HG03565 (cell line): ENCODE data around the gene CYSLTR1.
"Not testable (repeated sequence)": the region's sequence is repeated elsewhere in the genome, so short reads cannot be mapped to it uniquely, and the experiment has no call there.

Experiments used
- ATAC-seq: cut with Tn5 transposase; IDR thresholded peaks from one replicate; pipeline ENCODE4 v1.9.1; 2021; ENCODE audit warnings: mild to moderate bottlenecking, moderate library complexity; ENCODE audit not compliant: unreplicated experiment

The CYSLTR1 gene

GRCh38 chrX:78327370-78328086 is at the start of gene CYSLTR1:
Gene CYSLTR1 (minus strand): TSS chrX:78327611. CDS start chrX:78273746, 53,865 bp downstream.
- peak; percentile 45 for ATAC-seq

DNA sequence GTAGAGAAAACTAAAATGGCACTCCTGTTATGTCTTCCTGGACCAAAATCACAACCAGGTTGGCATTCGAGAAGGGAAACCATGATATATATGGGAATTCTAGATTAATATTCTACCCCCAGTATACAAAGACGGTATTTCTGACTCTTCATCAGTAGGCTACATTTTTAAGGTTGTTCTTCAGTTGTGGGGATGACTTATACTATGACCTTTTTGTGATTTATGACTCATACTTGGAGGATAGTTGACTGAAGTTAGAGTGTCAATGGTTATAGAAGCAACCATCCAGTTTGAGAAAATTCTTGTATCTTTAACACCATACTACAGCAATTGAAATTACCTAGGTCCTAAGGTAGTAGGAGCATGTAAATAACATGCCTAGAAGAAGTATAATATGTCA is 49.8 kb upstream of the CYSLTR1 start:
- ATAC-seq = no peak

GRCh38 chrX:78375894-78376293 is 48.5 kb upstream of the CYSLTR1 start:
- ATAC-seq = peak; percentile 65

DNA sequence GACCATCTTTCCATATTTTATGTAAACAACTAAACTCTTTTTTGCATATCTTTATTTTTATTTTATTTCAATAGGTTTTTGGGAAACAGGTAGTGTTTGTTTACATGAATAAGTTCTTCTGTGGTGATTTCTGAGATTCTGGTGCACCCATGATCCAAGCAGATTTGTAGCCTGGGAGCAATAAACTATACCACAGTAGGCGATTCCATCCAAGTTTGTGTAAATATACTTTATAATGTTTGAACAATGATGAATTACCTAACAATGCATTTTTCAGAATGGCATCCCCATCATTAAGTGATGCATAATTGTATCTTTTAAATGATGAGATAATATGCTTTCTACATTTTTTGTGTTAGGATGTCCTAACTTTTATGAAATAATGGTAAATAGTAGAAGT is 39.2 kb upstream of the CYSLTR1 start:
- ATAC-seq = no peak

GRCh38 chrX:78357342-78358055 is 30.1 kb upstream of the CYSLTR1 start:
- no peak for ATAC-seq

DNA sequence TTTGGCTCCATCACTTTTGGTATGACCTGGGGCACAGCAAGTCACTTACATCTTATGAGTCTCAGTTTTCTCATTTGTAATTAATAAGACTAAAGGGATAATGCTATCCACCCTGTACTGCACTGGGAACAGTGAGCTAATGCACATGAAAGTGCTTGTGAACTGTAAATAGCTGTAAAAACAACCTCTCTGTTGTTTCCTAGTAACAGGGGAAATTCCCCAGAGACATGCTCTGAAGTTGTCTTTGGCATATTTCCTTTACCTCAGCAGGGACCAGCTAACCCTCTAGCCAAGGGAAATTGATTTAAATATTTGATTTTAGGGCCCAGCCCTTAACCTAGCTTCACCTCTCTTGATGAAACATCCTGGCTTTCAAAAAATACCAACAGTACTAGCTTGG is 6.1 kb upstream of the CYSLTR1 start:
- peak; percentile 51 for ATAC-seq

DNA sequence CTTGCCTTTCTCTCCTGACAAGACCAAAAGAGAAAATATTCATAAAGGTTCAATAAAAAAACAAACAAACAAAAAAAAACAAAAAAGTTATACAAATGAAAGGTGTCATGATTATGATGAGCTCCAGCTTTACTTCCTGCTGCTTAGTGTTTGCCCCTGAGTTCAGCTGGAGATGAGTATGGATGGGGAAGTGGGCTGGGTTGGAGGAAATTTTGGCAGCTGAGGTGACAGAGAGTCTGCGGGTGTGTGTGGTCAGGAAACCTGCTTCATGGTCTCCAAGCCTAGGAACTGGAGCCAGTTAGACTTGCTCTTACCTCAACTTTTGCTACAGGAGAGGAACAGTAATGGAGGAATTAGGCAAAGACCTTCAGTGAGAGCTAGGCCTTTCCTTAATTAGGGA is 4.3 kb upstream of the CYSLTR1 start:
- no peak for ATAC-seq

DNA sequence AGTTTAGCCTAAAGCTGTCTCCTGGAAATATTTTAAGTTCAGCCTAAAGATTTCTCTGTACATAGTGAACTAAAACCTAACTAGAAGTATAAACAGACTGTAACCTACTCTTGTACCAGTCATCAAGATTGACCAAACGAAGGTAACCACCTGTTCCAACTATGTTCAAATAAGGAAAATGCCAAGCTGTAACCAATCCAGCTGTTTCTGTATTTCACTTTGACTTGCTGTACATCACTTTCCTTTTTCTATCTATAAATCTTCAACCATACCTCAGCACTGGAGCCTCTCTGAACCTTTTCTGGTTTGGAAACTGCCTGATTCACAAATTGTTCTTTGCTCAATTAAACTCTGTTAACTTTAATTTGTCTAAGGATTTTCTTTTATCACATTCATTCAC is 3.1 kb upstream of the CYSLTR1 start:
- ATAC-seq = no peak

GRCh38 chrX:78330068-78330467 is 2.7 kb upstream of the CYSLTR1 start:
- no peak for ATAC-seq

DNA sequence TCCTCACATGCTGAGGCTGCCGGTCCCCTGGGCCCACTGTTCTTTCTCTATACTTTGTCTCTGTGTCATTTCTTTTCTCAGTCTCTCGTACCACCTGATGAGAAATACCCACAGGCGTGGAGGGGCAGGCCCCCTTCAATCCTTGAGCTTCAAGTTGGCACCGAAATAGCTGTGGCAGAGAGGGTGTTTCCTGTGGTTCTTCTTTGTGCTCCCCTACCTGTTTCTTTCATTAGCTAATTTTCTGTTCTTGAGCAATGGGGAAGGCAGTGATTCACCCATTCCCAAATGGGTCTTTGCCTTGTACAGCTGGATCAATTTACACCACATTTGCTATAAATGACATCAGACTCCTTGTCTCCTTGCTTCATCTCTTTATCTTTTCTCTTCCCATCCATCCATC is 2.1 kb upstream of the CYSLTR1 start:
- ATAC-seq = no peak

GRCh38 chrX:78326401-78326800 is 1.0 kb downstream of the CYSLTR1 start:
- ATAC-seq = no peak

DNA sequence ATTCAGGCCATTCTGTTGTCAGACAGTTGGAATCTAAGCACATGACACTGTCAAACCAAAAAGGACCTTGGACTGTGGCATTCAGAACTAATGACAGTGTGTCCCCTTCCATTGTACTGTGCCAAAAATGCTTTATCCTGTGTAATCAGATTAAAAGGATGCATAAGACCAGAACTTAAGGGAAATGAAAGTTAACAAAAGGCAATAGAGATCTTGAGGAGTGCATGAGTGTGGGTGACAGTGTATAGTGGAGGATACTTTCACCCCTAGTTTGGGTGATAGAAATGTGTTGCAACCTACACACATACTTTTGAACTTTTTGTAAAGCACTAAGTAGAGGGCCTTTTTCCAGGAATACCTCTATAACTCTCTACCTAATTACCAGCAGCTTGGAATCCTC is 4.5 kb downstream of the CYSLTR1 start:
- no peak for ATAC-seq

- ATAC-seq = peak; percentile 94
Measured at GRCh38 chrX:78321809-78322208, 5.6 kb downstream of the CYSLTR1 start.

- ATAC-seq = no peak
Measured at GRCh38 chrX:78316265-78316664, 11.1 kb downstream of the CYSLTR1 start.

- no peak for ATAC-seq
Measured at GRCh38 chrX:78315745-78316144, 11.7 kb downstream of the CYSLTR1 start.

DNA sequence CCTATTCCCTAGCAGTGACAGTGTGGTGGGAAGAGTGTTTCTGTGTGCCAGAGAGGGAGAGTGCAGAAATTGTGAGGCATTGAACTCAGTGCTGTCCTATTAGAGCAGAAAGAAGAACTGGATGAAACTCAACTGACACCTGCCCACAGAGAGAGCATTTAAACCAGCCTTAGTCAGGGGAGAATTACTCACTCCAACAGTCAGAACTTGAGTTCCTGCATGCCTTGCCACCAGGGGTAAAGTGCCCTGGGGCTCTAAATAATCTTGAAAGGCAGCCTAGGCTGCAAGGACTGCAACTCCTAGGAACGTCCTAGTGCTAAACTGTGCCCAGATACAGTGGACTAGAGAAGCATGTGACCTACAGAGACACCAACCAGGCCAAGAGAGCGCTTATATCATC is 12.8 kb downstream of the CYSLTR1 start:
- ATAC-seq = peak; percentile 74

DNA sequence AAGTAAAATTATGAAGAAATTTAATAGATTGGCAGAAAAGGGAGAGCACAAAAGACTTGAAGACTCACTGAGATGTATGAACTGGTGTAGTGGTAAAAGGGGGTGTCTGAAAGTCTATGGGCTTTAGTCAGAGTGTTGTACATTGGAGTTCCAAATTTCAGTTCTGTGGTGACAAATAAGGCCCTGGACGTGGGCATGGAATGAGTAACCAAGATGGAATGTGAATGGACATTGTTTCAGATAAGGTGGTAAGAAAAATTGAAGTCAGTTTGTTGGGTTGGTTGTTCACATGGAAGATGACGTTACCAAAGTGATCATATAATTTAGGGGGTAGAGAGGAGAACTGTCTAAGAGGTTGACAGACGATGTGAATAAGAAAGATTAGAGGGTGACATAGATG is 13.9 kb downstream of the CYSLTR1 start:
- no peak for ATAC-seq

DNA sequence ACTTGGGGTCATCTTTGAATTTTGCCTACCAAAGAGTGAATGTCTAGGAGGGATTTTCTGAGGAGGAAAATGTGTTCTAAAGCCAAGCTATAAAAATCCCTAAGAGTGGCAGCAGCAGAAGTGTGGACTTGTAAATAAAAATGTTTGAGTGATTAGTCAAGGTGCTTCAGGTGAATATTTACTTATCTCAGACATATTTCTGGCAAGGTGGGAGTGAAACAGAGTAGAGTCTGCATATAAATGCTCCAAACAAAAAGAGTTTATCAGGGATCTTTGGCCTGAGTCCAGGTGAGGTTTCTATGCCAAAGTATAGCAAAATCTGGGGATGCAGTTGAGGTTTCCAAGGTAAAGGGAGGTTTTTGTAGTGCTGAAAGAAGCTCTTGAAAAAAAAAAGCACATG is 19.7 kb downstream of the CYSLTR1 start:
- no peak for ATAC-seq

- ATAC-seq = no peak
Measured at GRCh38 chrX:78303086-78303485, 24.3 kb downstream of the CYSLTR1 start.

- not testable (repeated sequence) for ATAC-seq
Measured at GRCh38 chrX:78300933-78301332, 26.5 kb downstream of the CYSLTR1 start.

DNA sequence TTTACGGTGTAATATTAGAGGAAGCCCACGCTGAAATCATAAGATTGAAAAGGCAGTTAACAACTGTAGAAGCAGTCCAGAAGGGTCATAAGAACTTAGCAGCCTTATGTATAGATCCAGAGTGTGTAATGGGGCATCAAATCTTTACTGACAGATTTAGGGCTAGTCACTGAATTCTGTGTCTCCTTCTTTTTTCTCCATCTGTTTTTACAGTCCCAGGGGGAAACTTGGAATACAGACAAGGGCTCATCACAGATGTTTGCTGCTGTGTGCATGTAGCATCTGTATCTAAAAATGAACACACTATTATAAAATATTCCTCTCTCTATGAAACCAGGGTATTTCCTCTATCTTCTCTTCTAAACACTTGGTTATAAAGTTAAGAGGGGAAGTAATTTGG is 43.9 kb downstream of the CYSLTR1 start:
- no peak for ATAC-seq

GRCh38 chrX:78237127-78237526 is 90.3 kb downstream of the CYSLTR1 start:
- ATAC-seq = no peak
